DND-41 (cell line): ENCODE measurements around the gene CSNK1G3.
"Not testable (repeated sequence)": the region's sequence is repeated elsewhere in the genome, so short reads cannot be mapped to it uniquely, and the experiment has no call there.

Experiments
- ATAC-seq: fragments of 200-7000 bp; cut with Tn5 transposase; 3 replicates; pipeline ENCODE4 v1.9.1; 2021; ENCODE audit warnings: low read depth; ENCODE audit not compliant: insufficient read depth
- DNase-seq: peaks from one replicate; pipeline ENCODE4 v3.0.0-alpha.2; 2020
- H2AFZ ChIP-seq: 2 replicates; pipeline ENCODE4 v1.6.0; 2012; ENCODE audit warnings: low read depth, low read length
- H3K27ac ChIP-seq: 2 replicates; pipeline ENCODE4 v1.5.1; 2012; ENCODE audit warnings: low read length, inconsistent platforms
- H3K27me3 ChIP-seq: fragments of 200-600 bp; sonication (generic); 2 replicates; pipeline ENCODE4 v1.6.0; 2012; ENCODE audit warnings: low read length, mild to moderate bottlenecking, inconsistent platforms; ENCODE audit not compliant: insufficient read depth, poor library complexity
- H3K36me3 ChIP-seq: 2 replicates; pipeline ENCODE4 v1.5.1; 2012; ENCODE audit warnings: low read length, inconsistent platforms; ENCODE audit not compliant: insufficient read depth
- H3K4me1 ChIP-seq: 2 replicates; pipeline ENCODE4 v1.5.1; 2012; ENCODE audit warnings: mild to moderate bottlenecking, low read length; ENCODE audit not compliant: insufficient read depth
- H3K4me2 ChIP-seq: 2 replicates; pipeline ENCODE4 v1.6.0; 2012; ENCODE audit warnings: mild to moderate bottlenecking, moderate library complexity, low read length, inconsistent platforms; ENCODE audit not compliant: insufficient read depth
- H3K4me3 ChIP-seq, 2 experiments: fragments of 200-600 bp in 1 of 2; shearing (Covaris generic) in 1 of 2; 2 replicates each; pipeline ENCODE4 v1.5.1; 2012 to 2016; ENCODE audit warnings: inconsistent platforms in 2 of 2, low read length in 2 of 2, mild to moderate bottlenecking in 2 of 2, low read depth in 1 of 2, moderate library complexity in 1 of 2
- H3K79me2 ChIP-seq: 2 replicates; pipeline ENCODE4 v1.6.0; 2012; ENCODE audit warnings: low read length, inconsistent platforms; ENCODE audit not compliant: insufficient read depth
- H3K9ac ChIP-seq: 2 replicates; pipeline ENCODE4 v1.6.0; 2012; ENCODE audit warnings: low read depth, mild to moderate bottlenecking, inconsistent platforms, low read length, moderate library complexity
- H3K9me3 ChIP-seq: 2 replicates; pipeline ENCODE4 v1.5.1; 2012; ENCODE audit warnings: low read length, moderate library complexity, mild to moderate bottlenecking, inconsistent platforms; ENCODE audit not compliant: insufficient read depth, severe bottlenecking
- H4K20me1 ChIP-seq: 2 replicates; pipeline ENCODE4 v1.6.0; 2012; ENCODE audit warnings: low read length; ENCODE audit not compliant: insufficient read depth
- CTCF ChIP-seq: IDR thresholded peaks from 2 replicates; pipeline ENCODE4 v1.5.1; 2012; ENCODE audit warnings: borderline replicate concordance, low read length, moderate library complexity, mild to moderate bottlenecking; ENCODE audit not compliant: poor library complexity, severe bottlenecking; ENCODE audit errors: extremely low read depth
- EZH2 ChIP-seq: IDR thresholded peaks from 3 replicates; pipeline ENCODE4 v1.6.1; 2012; ENCODE audit warnings: borderline replicate concordance, low read depth, mild to moderate bottlenecking, moderate library complexity, low read length, inconsistent platforms; ENCODE audit not compliant: severe bottlenecking

The CSNK1G3 gene

GRCh38 chr5:123490974-123491373 lies 21.0 kb upstream of the CSNK1G3 start:
- no peaks in the 10 kb centered on the region for H3K4me1 ChIP-seq
- TF ChIP-seq EZH2 (no peak), CTCF (no peak)
- no peaks in the 10 kb centered on the region for H3K9me3 ChIP-seq
- no peak for DNase-seq
- H3K4me3 ChIP-seq, result no peak overlapping the region
- H2AFZ ChIP-seq, result no peak overlapping the region
- ATAC-seq, result no peak
- H3K36me3 ChIP-seq, result no peaks in the 10 kb centered on the region
- peaks cover 4% of the 10 kb centered on the region for H3K27me3 ChIP-seq
- H3K79me2 ChIP-seq, result no peaks in the 10 kb centered on the region
- no peak overlapping the region for H3K27ac ChIP-seq
- no peak overlapping the region for H3K9ac ChIP-seq
- H4K20me1 ChIP-seq, result no peaks in the 10 kb centered on the region
- H3K4me2 ChIP-seq, result no peak overlapping the region

- not testable (repeated sequence) for H4K20me1 ChIP-seq, ATAC-seq, H3K79me2 ChIP-seq, H3K9me3 ChIP-seq, H3K27ac ChIP-seq, DNase-seq, H3K36me3 ChIP-seq, H3K27me3 ChIP-seq, H3K4me2 ChIP-seq, H3K9ac ChIP-seq, H3K4me1 ChIP-seq, H2AFZ ChIP-seq, H3K4me3 ChIP-seq
Measured at GRCh38 chr5:123495211-123495610, 16.8 kb upstream of the CSNK1G3 start.

- DNase-seq (no peak), ATAC-seq (no peak)
- H3K79me2 ChIP-seq, result no peaks in the 10 kb centered on the region
- H3K9me3 ChIP-seq, result no peaks in the 10 kb centered on the region
- no peaks in the 10 kb centered on the region for H3K36me3 ChIP-seq
- H3K4me1 ChIP-seq, result no peaks in the 10 kb centered on the region
- TF ChIP-seq EZH2 (no peak), CTCF (no peak)
- no peak overlapping the region for H3K27ac ChIP-seq
- no peak overlapping the region for H2AFZ ChIP-seq
- H3K9ac ChIP-seq, result no peak overlapping the region
- no peak overlapping the region for H3K4me2 ChIP-seq
- H3K27me3 ChIP-seq, result no peaks in the 10 kb centered on the region
- no peak overlapping the region for H3K4me3 ChIP-seq
- no peaks in the 10 kb centered on the region for H4K20me1 ChIP-seq
Measured at GRCh38 chr5:123496892-123497291, 15.1 kb upstream of the CSNK1G3 start.

GRCh38 chr5:123500471-123500870 lies 11.5 kb upstream of the CSNK1G3 start:
- DNase-seq, result no peak
- no peak for ATAC-seq
- Histone ChIP-seq H4K20me1 (no peaks in the 10 kb centered on the region), H3K27me3 (no peaks in the 10 kb centered on the region), H3K4me1 (no peaks in the 10 kb centered on the region), H3K9me3 (no peaks in the 10 kb centered on the region), H3K9ac (no peak overlapping the region), H3K27ac (no peak overlapping the region), H3K79me2 (no peaks in the 10 kb centered on the region), H3K4me3 (no peak overlapping the region), H3K36me3 (no peaks in the 10 kb centered on the region), H3K4me2 (no peak overlapping the region), H2AFZ (no peak overlapping the region)
- TF ChIP-seq CTCF, result no peak
- no peak for TF ChIP-seq EZH2
